Measurements from ENCODE around the gene MFSD1.
"Not testable (repeated sequence)": the region's sequence is repeated elsewhere in the genome, so short reads cannot be mapped to it uniquely, and the experiment has no call there.

- not testable (repeated sequence) for TF ChIP-seq CTCF (conservative IDR thresholded peaks at IDR 0.05; ENCODE audit: low read length); EZH2phosphoT487 (IDR thresholded peaks at IDR 0.05; ENCODE audit: borderline replicate concordance, low read depth, low read length)
Measured at GRCh38 chr3:158791590-158791920, 10.3 kb upstream of the MFSD1 start.
